ENCODE data around the gene DDX28.

DNA sequence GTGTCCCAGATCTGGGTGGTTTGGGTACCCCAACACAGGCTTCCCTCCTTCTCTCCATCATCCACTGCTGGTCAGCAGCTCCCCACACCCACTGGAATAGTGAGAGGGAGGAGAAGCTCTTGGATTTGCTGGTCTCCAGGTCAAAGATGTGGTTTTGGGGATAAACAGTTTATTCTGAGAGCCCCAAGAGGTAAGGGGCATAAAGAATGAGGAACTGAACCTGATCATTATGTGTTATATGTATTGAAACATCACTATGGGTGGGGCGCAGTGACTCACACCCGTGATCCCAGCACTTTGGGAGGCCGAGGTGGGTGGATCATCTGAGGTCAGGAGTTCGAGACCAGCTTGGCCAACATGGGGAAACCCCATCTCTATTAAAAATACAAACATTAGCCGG is 27.6 kb downstream of the DDX28 start:
- TF ChIP-seq CTCF (IDR thresholded peaks at IDR 0.05; ENCODE audit: insufficient read depth, low read depth, low read length) (no peak), EZH2 (IDR thresholded peaks at IDR 0.05; ENCODE audit: insufficient read depth, low read length) (no peak)
